NOMO-1 (cell line): Measurements from ENCODE around the gene PFDN5.
"Not testable (repeated sequence)": the region's sequence is repeated elsewhere in the genome, so short reads cannot be mapped to it uniquely, and the experiment has no call there.

Experiments
- DNase-seq, 2 experiments: peaks; one replicate each; lab custom pipeline; 2025; ENCODE audit not compliant: unreplicated experiment in 2 of 2; lab: John Stamatoyannopoulos, UW

PFDN5 gene

DNA sequence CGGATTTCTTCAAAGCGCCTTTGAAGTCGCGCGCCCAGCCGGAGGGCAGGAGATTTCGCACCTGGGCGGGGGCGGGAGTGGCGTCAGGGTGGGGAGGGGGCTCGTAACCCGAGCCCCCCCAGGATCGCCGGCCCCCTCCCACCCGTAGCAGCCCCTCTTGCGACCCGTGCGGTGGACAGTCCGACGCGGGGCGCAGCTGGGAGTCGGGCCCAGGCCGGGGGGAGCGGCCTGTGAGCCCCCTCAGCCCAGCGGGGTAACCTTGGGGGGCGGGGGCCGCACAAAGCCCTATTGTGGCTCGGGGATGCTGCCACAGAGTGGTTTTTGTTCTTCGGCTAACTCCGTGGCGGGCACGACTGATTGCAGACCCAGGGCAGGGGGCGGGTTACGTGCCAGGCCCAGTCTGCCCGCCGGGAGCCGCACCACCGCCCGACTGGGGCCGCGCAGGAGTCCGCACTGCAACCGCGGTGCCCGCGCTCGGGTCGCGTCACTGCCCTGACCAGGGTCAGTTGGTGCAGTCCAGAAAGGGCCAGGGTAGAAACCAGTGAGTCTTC, 30.2 kb downstream of the PFDN5 start:
- DNase-seq: no peak

DNA sequence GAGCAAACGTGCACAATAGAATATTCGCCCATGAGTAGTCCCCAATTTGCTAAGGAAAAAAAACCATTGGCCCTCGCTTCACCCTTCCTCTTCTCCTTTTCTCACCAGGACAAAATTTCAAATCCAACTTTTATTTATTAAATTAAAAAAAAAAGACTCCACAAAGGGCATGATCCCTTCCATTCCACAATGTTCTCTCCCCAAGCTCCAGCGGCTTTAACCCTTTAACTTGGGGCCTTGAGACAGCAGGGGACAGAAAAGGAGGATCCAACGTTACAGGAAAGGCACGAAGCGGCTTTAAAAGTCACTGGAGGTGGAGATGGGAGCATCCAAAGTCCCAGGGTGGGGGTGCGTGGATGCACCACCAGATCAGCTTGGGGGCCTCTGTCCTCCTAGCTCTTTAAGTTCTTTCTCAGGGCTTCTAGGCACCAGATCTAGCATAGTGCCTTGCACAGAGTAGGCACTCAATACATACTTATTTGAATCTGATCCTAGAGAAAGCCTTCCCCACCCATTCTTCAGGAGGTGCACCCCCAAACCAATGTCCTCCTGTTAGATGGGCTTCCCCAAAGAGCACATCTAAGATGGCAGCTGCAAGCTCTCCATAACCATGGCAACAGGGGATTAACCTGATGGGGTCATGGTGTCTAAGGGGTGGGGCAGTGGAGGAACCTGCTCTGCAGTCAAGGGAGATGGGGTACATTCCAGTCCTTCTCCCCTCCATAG, 31.3 kb downstream of the PFDN5 start:
- DNase-seq: no peak

DNA sequence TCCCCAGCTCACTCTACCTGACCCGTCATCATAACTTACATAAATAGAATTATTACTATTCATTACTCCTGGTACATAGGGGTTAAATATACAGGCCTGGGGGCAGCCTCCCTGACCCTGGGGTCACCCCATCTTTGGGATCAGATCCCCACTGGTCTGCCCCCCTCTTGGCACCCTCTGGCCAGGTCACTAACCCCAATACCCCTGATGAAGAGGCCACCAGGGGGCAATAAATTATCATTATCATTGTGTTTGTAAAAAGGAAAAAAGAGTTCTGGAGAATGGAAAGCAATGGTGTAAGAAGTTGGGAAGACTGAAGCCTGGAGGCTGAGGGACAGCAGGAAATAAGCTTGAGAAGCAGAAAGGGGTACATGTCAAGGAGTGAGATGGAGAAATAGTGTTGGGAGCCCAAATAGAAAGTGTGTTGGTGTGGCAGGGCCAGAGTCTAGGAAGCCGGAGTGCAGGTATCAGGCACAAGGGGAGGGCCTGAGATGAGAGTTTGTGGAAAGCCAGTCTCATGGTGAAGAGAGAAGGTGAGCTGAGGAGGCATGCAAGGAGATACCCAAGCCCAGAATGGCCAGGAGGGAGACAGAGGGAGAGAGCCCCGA, 32.2 kb downstream of the PFDN5 start:
- no peak for DNase-seq

DNA sequence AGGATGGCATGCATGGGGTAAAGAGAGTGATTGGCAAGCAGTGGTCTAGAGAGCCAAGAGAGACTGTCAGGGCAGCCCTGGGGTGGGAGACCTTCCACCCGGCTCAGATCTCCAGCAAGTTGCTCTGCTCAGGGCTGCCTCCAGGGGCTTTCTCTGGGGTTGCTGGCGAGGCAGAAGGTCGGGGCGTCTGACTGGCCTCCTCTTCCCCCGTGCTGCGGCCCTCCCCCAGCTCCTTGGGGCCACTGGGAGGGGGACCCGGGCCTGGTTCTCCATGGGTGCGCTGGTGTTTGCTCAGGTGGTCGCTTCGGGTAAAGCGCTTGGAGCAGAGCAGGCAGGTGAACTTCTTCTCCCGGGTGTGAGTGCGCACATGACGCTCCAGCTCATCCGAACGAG, 32.7 kb downstream of the PFDN5 start:
- no peak for DNase-seq

DNA sequence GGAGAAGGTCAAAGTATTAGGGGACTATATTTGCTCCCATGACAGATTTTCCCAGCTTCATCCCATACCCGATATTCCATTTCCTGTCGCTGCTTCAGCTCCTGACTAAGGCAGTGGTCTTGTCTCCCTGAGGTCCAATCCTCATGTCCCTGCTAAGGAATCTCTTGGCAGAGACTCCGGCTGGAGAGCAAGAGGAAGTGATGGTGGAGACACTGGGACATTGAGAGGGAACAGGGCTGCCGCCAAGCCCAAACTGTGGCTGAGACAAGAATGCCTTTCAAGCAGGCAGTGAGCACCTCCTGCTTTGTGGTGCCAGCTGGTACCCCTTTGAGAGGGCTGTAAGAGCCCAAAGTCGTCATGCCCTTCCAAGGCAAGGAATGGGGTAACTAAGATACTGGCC, 35.3 kb downstream of the PFDN5 start:
- DNase-seq: no peak

DNA sequence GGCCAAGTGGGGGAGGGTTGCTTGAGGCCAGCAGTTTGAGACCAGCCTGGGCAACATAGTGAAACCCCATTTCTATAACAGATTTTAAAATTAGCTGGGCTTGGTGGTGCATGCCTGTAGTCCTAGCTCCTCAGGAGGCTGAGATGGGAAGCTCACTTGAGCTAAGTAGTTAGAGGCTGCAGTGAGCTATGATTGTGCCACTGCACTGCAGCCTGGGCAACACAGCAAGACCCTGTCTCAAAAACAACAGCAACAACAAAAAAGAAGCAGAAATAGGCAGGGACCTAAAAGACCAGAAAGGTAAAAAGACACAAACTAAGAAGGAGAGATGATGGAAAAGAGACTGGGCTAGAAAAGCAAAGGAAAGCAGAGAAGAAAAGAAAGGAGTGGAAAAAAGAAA, 37.0 kb downstream of the PFDN5 start:
- DNase-seq: not testable (repeated sequence)

DNA sequence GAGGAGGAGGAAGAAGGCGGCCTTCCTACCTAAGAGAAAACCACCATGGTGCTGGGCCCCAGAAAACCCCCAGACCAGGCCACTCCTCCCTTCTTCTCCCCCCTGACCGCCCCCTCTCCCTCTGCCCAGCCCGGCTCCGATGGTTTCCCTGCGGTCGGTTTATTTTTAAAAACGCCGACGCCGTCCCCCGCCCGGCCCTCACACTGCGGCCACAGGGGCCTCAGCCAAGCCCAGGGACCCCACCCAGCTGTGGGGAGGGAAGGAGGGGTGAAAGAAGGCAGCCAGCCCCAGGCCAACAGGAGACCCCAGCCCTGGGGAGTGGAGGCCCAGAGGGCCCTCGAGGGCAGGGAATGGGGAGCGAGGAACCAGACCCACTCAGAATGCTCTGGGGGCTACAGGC, 37.4 kb downstream of the PFDN5 start:
- no peak for DNase-seq

DNA sequence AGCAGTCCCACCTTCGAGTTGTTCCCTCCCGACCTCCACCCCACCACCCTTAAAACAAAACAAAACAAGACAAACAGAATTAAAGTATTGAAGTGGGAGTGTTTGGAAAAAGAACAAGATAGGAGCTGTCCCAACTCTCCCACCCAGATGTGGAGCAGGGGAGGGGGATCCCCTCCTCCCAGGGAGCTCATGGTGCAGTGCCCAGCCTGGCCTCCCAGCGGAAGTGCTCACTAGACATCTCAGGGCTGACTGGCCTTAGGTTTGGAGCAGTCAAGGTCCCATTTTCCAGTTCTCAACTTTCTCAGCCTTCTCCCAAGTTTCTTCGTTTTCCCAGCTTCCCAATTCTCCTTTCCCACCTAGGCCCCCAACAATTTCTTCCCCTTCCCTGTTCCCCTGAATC, 37.9 kb downstream of the PFDN5 start:
- no peak for DNase-seq

DNA sequence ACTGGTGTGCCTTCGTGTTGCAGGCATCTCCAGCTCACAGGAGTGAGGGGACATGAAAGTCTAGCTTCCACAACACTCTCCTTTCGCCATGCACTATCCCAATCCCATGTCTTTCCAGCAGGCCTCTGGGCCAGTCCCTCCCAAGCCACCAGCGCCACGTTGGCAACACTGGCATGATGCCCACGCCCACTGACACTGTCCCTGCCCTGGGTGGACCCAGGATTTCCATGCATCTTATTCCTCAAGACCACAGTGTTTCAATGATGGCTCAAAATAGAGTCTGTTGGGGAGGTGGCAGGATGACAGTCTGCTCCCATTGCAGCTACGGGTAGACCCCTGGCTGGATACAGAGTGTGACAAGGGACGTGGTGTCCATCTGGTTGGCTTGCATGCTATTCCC, 38.5 kb downstream of the PFDN5 start:
- no peak for DNase-seq

DNA sequence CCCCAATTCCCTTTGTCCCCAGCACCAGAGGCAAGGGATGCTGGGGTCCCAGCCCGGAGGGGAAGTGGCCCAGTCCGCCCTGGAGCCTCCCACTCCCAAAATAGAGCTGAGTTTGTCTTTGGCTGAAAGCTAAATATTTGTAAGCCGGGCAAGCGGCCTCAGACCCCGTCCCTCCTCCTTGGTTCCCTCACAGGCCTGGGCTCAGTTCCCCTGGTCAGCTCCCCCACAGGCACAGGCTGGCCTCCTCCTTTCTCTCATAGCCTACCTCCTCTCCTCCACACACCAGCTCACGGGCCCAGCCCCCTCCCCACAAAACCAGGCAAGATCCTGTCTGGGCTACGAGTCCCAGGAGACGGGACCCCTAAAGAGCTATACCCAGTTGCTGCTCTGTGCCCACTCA, 39.5 kb downstream of the PFDN5 start:
- no peak for DNase-seq

DNA sequence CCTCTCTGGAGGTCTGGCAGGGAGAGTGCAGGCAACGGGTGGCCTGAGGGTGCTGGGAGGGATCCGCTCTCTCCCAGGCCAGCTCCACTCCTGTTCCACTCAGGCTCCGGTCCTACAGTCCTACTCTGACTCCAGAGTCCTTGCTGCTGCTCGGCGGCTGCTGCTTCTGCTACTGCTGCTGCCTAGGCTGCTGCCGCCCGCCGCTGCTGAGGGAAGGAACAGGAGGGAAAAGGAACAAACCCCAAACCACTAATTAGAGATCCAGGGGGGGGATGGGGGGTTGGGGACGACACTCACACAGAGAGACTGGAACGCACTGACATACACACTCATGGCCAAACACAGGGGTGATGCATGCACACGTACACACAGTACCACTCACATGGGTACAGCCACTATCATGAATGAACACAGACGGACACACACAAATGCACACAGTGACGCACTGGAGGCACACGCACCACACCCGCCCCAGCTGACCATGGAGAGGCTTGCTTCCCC, 40.9 kb downstream of the PFDN5 start, which contains the start of gene SP7:
TSS of gene SP7 (minus strand) at position 174 of the 501 bp plus-strand sequence. CDS start 708 bp downstream, outside the sequence.
- DNase-seq: peak; percentile 46 to 70

DNA sequence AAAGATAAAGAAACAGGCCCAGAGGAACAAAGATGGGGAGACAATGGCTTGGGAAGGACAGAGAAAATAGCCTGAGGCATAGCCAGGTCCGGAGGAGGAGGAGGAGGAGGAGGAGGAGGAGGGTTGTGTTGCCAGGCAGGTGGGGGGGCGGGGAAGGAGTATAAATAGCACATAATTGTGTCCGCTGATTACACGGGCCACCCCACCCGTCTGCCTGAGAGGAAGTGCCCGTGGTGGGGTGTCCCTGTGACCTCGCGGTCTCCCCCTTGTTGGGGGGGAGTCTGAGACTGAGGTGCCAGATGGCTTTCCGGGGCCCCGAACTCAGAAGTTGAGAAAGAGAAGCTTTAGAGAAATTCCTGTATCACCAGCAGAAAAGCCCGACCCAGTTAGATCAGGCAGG, 42.7 kb downstream of the PFDN5 start:
- no peak for DNase-seq

DNA sequence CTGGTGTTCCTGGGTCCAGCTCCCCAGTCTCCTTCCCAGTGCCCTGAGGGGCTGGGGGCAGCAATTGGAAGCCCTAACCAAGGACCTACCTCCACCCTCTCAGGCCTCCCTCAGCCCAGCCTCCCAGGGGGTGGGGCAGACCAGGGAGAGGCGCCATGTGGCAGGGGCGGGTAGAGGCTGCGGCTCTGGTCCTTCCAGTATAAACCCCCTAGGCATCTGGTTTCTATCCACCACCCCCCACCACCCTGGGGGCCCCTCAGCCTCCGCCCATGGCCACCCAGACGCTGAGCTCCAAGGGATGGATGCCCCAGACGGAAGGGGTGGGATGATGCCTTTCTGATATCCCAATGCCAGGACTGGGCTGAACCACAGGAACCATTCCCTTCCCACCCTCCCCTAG, 43.6 kb downstream of the PFDN5 start:
- DNase-seq: no peak

DNA sequence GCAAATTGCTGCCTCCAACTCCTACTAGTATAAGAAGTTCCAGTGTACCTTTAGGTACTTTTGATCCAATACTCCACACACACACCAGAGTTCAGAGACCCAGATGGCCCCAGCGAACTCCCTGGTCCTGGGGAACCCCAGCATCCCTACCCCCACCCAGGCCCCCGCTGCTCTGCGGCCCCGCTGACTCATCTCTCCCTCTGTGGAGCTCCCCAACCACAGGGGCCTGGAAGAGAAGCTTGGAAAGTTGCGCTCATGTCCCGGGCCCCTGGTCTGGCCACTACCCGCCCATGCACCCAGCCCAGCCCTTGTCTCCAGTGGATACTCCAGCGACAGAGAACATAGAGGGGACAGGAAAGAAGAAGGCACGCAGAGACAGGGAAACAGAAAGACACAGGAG, 45.1 kb downstream of the PFDN5 start:
- DNase-seq: no peak

DNA sequence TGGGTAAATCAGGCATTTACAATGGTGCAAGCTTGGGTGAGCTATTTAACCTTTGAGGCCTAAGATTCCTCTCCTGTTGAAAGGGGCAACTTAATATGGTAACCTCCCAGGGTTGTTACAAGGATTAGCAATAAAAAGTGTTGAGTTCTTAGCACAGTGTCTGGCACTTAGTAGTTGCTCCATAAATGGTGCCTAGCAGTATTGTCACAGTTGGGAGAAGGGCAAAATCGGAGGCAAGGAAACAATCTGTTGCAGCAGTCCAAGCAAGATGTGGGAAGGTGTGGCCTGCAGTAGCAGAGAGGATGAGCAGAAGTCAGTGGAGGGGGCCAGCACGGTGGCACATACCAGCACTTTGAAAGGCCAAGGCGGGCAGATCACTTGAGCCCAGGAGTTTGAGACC, 48.1 kb downstream of the PFDN5 start:
- DNase-seq: no peak

DNA sequence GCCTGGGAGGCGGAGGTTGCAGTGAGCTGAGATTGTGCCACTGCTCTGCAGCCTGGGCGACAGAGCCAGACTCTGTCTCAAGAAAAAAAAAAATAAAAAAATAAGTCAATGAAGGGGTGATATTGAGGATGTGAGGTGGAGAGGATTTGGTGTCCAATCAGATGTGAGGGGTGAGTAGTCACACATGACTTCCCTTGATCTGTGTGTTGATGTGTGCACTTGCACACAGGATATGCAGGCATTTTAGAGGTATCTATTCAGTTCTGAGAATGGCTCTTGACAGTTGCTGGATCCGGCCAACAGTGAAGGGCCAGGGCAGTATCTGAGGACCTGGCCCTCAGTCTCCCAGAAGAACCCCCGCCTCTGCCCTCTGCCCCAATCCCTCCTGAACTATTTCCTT, 48.6 kb downstream of the PFDN5 start:
- no peak for DNase-seq

DNA sequence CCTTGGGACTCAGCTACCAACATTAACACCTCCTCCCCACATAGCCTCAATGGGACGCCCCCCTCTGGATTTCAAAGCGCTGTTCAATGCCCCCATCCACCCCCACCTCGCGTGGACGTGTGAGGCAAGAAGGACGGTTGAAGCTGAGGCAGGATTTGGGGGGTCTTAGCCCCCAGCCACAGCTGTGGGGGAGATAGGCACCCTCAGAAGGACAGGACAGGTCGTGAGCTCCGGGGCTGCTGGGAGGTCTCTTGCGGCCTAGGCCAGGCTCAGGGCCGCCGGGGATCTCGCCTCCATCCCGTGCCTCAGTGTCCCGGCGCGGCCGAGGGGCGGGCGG, 49.1 kb downstream of the PFDN5 start:
- no peak for DNase-seq

DNA sequence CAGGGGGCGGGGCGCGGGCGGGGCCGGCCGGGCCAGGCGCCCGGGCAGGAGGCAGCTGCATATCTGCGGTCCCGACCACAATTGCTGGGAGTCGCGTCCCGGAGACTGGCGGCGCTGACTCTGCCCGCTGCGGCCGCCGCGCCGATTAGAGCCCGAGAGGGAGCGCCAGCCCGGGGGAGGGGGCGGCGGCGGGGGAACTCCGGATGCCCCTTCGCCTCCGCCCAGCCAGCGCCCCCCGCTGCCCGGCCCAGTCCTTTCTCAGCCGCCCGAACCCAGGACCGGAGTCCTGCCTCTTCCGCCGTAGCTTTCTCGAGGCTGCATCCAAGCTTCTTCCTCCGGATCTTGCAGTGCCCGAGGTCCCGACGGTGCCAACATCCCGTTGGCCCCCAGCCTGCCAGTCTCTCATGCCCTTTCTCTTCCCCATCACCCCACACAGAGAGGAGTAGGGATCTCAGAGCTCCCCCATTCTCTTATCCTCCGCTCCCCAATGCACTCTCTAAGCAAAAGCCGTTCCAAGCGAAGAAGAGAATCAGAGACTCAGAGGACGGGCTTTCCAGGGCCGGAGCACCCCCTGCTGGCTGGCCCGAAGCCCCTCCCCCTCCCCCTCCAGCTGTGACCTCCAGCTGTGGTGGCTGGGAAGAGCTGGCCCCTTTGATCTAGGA, 49.6 kb downstream of the PFDN5 start:
- DNase-seq: peak; percentile 63 to 66

DNA sequence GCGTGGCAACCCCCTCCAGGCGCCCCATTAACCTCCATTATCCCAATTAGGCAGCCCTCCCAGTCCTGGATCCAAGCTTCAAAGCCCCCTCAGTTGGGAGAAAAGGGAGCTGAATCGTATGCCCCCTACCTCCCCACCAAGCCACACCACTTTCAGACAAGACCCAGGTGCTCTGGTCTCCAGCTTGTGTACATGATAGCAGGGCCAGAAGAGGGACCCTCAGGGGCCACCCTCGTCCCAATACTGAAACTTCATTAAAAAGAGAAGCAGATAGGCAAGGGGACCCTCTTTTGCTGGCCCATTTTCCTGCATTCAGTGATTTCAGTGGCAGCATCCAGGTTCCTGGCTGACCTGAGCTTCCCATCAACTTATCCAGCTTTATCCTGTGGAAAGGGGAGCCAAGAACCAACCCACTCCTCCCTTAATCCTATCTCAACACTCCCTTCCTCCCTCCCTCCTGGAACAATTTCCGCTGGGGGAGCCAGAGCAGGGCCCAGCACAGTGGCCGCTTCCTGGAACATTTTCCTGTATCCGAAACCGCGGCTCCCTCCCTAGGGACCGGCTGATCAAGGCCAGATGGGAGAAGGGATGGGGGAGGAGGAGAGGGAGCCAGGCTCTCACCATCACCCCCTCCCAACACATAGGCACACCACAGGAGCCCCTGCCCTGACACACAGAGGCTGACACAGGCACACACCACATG, 50.3 kb downstream of the PFDN5 start:
- DNase-seq: no peak

DNA sequence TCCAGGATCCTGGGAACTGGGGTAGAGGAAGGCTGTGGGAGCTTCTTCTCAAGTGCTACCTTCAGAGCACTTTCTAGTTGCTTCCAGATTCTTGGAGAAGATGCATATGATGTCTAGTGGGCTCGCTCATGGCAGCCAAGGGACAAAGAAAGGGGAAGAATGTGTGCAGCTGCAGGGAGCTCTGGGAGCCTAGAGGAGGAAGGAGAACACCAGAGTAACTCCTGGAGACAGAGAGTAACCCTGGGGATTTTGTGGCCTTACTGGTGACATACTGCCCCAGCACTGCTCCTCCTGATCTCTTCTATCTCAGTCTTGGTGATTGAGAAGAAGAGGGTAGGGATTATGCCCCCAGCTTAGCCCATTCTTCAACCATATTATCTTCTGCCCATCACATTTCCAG, 51.1 kb downstream of the PFDN5 start:
- no peak for DNase-seq

DNA sequence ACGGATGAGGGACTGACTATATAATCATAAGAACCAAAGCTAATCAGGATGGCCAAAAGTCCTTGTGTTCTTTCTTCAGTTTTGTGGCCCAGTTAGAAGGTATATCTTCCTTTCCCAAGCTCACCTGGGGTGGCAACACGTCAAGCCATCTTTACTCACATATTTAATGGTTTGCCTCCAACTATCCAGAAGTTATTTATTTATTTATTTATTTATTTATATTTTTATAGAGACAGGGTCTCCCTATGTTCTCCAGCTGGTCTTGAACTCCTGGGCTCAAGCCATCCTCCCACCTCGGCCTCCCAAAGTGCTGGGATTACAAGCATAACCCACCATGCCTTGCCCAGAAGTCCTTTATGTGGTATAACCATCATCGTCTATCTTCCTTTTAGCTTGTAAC, 52.6 kb downstream of the PFDN5 start:
- no peak for DNase-seq
